ENCODE measurements around the gene COL23A1.

Gene COL23A1

GRCh38 chr5:178357678-178358077 is 232.5 kb downstream of the COL23A1 start:
- Mint-ChIP-seq H3K9me3 (no peaks in the 10 kb centered on the region), H3K4me3 (no peak overlapping the region), H3K27me3 (peaks cover 3% of the 10 kb centered on the region), H3K27ac (no peak overlapping the region), H3K4me1 (peaks cover 5% of the 10 kb centered on the region), H3K36me3 (no peaks in the 10 kb centered on the region)

- Mint-ChIP-seq H3K27ac (no peak overlapping the region), H3K9me3 (no peaks in the 10 kb centered on the region), H3K27me3 (peaks cover 3% of the 10 kb centered on the region), H3K36me3 (no peaks in the 10 kb centered on the region), H3K4me3 (no peak overlapping the region), H3K4me1 (peaks cover 5% of the 10 kb centered on the region)
Measured at GRCh38 chr5:178357121-178357521, 233.1 kb downstream of the COL23A1 start.

- peaks cover 5% of the 10 kb centered on the region for H3K4me1 Mint-ChIP-seq
- no peak overlapping the region for H3K27ac Mint-ChIP-seq
- H3K4me3 Mint-ChIP-seq = no peak overlapping the region
- H3K36me3 Mint-ChIP-seq = no peaks in the 10 kb centered on the region
- no peaks in the 10 kb centered on the region for H3K9me3 Mint-ChIP-seq
- peaks cover 3% of the 10 kb centered on the region for H3K27me3 Mint-ChIP-seq
Measured at GRCh38 chr5:178356431-178356872, 233.7 kb downstream of the COL23A1 start.

- H3K4me3 Mint-ChIP-seq = no peak overlapping the region
- H3K27ac Mint-ChIP-seq = no peak overlapping the region
- H3K36me3 Mint-ChIP-seq = no peaks in the 10 kb centered on the region
Measured at GRCh38 chr5:178355671-178356070, 234.5 kb downstream of the COL23A1 start.

GRCh38 chr5:178353461-178353860 is 236.7 kb downstream of the COL23A1 start:
- Mint-ChIP-seq H3K36me3 (no peaks in the 10 kb centered on the region), H3K9me3 (no peaks in the 10 kb centered on the region), H3K27me3 (peaks cover 3% of the 10 kb centered on the region), H3K27ac (no peak overlapping the region), H3K4me1 (peaks cover 5% of the 10 kb centered on the region), H3K4me3 (no peak overlapping the region)

More at GRCh38 chr5:178355671-178356070, 234.5 kb downstream of the COL23A1 start:
- H3K9me3 Mint-ChIP-seq = no peaks in the 10 kb centered on the region
- H3K4me1 Mint-ChIP-seq = peaks cover 5% of the 10 kb centered on the region
- H3K27me3 Mint-ChIP-seq = peaks cover 3% of the 10 kb centered on the region

GRCh38 chr5:178352035-178352349 is 238.2 kb downstream of the COL23A1 start:
- H3K4me1 Mint-ChIP-seq = peaks cover 5% of the 10 kb centered on the region
- no peak overlapping the region for H3K4me3 Mint-ChIP-seq
- H3K27me3 Mint-ChIP-seq = peaks cover 3% of the 10 kb centered on the region
- no peaks in the 10 kb centered on the region for H3K36me3 Mint-ChIP-seq
- H3K9me3 Mint-ChIP-seq = no peaks in the 10 kb centered on the region
- no peak overlapping the region for H3K27ac Mint-ChIP-seq

GRCh38 chr5:178351221-178352034 is 238.8 kb downstream of the COL23A1 start:
- H3K36me3 Mint-ChIP-seq = no peaks in the 10 kb centered on the region
- H3K27ac Mint-ChIP-seq = no peak overlapping the region
- no peak overlapping the region for H3K4me3 Mint-ChIP-seq
- H3K27me3 Mint-ChIP-seq = peaks cover 3% of the 10 kb centered on the region
- H3K9me3 Mint-ChIP-seq = no peaks in the 10 kb centered on the region
- H3K4me1 Mint-ChIP-seq = peaks cover 4% of the 10 kb centered on the region

GRCh38 chr5:178350361-178351220 is 239.6 kb downstream of the COL23A1 start:
- Mint-ChIP-seq H3K4me3 (no peak overlapping the region), H3K4me1 (no peaks in the 10 kb centered on the region), H3K36me3 (no peaks in the 10 kb centered on the region), H3K27me3 (no peaks in the 10 kb centered on the region), H3K9me3 (no peaks in the 10 kb centered on the region), H3K27ac (no peak overlapping the region)

GRCh38 chr5:178349625-178350353 is 240.4 kb downstream of the COL23A1 start:
- H3K27me3 Mint-ChIP-seq = no peaks in the 10 kb centered on the region
- no peak overlapping the region for H3K4me3 Mint-ChIP-seq
- H3K4me1 Mint-ChIP-seq = no peaks in the 10 kb centered on the region
- no peak overlapping the region for H3K27ac Mint-ChIP-seq
- no peaks in the 10 kb centered on the region for H3K36me3 Mint-ChIP-seq
- no peaks in the 10 kb centered on the region for H3K9me3 Mint-ChIP-seq

- Mint-ChIP-seq H3K4me1 (no peaks in the 10 kb centered on the region), H3K27me3 (no peaks in the 10 kb centered on the region)
Measured at GRCh38 chr5:178349075-178349511, 241.1 kb downstream of the COL23A1 start.

GRCh38 chr5:178348356-178349074 is 241.7 kb downstream of the COL23A1 start:
- no peaks in the 10 kb centered on the region for H3K36me3 Mint-ChIP-seq
- H3K9me3 Mint-ChIP-seq = no peaks in the 10 kb centered on the region
- H3K27ac Mint-ChIP-seq = no peak overlapping the region
- no peaks in the 10 kb centered on the region for H3K27me3 Mint-ChIP-seq
- H3K4me1 Mint-ChIP-seq = no peaks in the 10 kb centered on the region
- H3K4me3 Mint-ChIP-seq = no peak overlapping the region

More at GRCh38 chr5:178349075-178349511, 241.1 kb downstream of the COL23A1 start:
- Mint-ChIP-seq H3K4me3 (no peak overlapping the region), H3K27ac (no peak overlapping the region), H3K36me3 (no peaks in the 10 kb centered on the region), H3K9me3 (no peaks in the 10 kb centered on the region)

GRCh38 chr5:178347956-178348355 is 242.2 kb downstream of the COL23A1 start:
- Mint-ChIP-seq H3K27ac (no peak overlapping the region), H3K4me1 (no peaks in the 10 kb centered on the region), H3K36me3 (no peaks in the 10 kb centered on the region), H3K27me3 (no peaks in the 10 kb centered on the region), H3K4me3 (no peak overlapping the region), H3K9me3 (no peaks in the 10 kb centered on the region)

- no peaks in the 10 kb centered on the region for H3K27me3 Mint-ChIP-seq
- H3K9me3 Mint-ChIP-seq = no peaks in the 10 kb centered on the region
- H3K36me3 Mint-ChIP-seq = no peaks in the 10 kb centered on the region
- H3K4me1 Mint-ChIP-seq = no peaks in the 10 kb centered on the region
- no peak overlapping the region for H3K4me3 Mint-ChIP-seq
- no peak overlapping the region for H3K27ac Mint-ChIP-seq
Measured at GRCh38 chr5:178346607-178347334, 243.4 kb downstream of the COL23A1 start.

GRCh38 chr5:178343306-178343705 is 246.9 kb downstream of the COL23A1 start:
- H3K36me3 Mint-ChIP-seq = no peaks in the 10 kb centered on the region
- H3K9me3 Mint-ChIP-seq = no peaks in the 10 kb centered on the region
- no peaks in the 10 kb centered on the region for H3K27me3 Mint-ChIP-seq
- H3K4me3 Mint-ChIP-seq = no peak overlapping the region
- no peaks in the 10 kb centered on the region for H3K4me1 Mint-ChIP-seq
- H3K27ac Mint-ChIP-seq = no peak overlapping the region

- Mint-ChIP-seq H3K9me3 (no peaks in the 10 kb centered on the region), H3K27me3 (no peaks in the 10 kb centered on the region), H3K36me3 (no peaks in the 10 kb centered on the region), H3K4me1 (no peaks in the 10 kb centered on the region), H3K27ac (no peak overlapping the region), H3K4me3 (no peak overlapping the region)
Measured at GRCh38 chr5:178341851-178342140, 248.4 kb downstream of the COL23A1 start.
